8988T (cell line): ENCODE results near the gene PRR29.
"Not testable (repeated sequence)": the region's sequence is repeated elsewhere in the genome, so short reads cannot be mapped to it uniquely, and the experiment has no call there.

ENCODE experiments used
- DNase-seq: peaks from one replicate; pipeline ENCODE4 v3.0.0; 2011

The PRR29 gene

GRCh38 chr17:63975541-63976092 is 22.5 kb upstream of the PRR29 start:
- DNase-seq = no peak

- no peak for DNase-seq
Observed at GRCh38 chr17:63976702-63977101, 21.4 kb upstream of the PRR29 start.

- DNase-seq = no peak
Observed at GRCh38 chr17:63978272-63979200, 19.6 kb upstream of the PRR29 start.

- not testable (repeated sequence) for DNase-seq
Observed at GRCh38 chr17:63982641-63983040, 15.5 kb upstream of the PRR29 start.

- no peak for DNase-seq
Observed at GRCh38 chr17:63983320-63983719, 14.8 kb upstream of the PRR29 start.

GRCh38 chr17:63984236-63984635 is 13.9 kb upstream of the PRR29 start:
- no peak for DNase-seq

- no peak for DNase-seq
Observed at GRCh38 chr17:63984651-63985386, 13.3 kb upstream of the PRR29 start.

- DNase-seq = no peak
Observed at GRCh38 chr17:63985387-63986140, 12.6 kb upstream of the PRR29 start.

GRCh38 chr17:63986821-63987220 is 11.3 kb upstream of the PRR29 start:
- no peak for DNase-seq

GRCh38 chr17:63987221-63988126 is 10.7 kb upstream of the PRR29 start:
- no peak for DNase-seq

- DNase-seq = no peak
Observed at GRCh38 chr17:63988127-63988478, 10.0 kb upstream of the PRR29 start.

GRCh38 chr17:63988741-63989621 is 9.2 kb upstream of the PRR29 start:
- DNase-seq = no peak

GRCh38 chr17:63989622-63990345 is 8.4 kb upstream of the PRR29 start:
- DNase-seq = no peak

- no peak for DNase-seq
Observed at GRCh38 chr17:63991611-63992010, 6.5 kb upstream of the PRR29 start.

- DNase-seq = no peak
Observed at GRCh38 chr17:63993368-63993985, 4.7 kb upstream of the PRR29 start.

GRCh38 chr17:63995626-63996025 is 2.5 kb upstream of the PRR29 start:
- no peak for DNase-seq

- no peak for DNase-seq
Observed at GRCh38 chr17:63996430-63997182, 1.5 kb upstream of the PRR29 start.

GRCh38 chr17:63997341-63998048 is 656 bp upstream of the PRR29 start:
- DNase-seq = no peak
